ENCODE measurements around the gene ZNF329.

- TF ChIP-seq CTCF (IDR thresholded peaks at IDR 0.05; ENCODE audit: insufficient read depth, low read length, poor library complexity, severe bottlenecking): no peak
- TF ChIP-seq EZH2phosphoT487 (conservative IDR thresholded peaks at IDR 0.05; ENCODE audit: low read length): no peak
Observed at GRCh38 chr19:58117841-58118575, 32.6 kb downstream of the ZNF329 start.

All from SU-DHL-6 (cell line).